Erythroblast (primary cell): ENCODE data around the gene STK11.

ENCODE experiments used
- DNase-seq, 2 experiments: peaks; one replicate each; lab custom pipeline; 2025; lab: John Stamatoyannopoulos, UW
- GATA1 ChIP-seq: IDR thresholded peaks from 2 replicates; pipeline ENCODE4 v1.6.1; 2011; ENCODE audit warnings: low read depth, mild to moderate bottlenecking, control low read depth, low read length, moderate library complexity
- POLR2A ChIP-seq: IDR thresholded peaks from 2 replicates; pipeline ENCODE4 v1.6.1; 2011; ENCODE audit warnings: mild to moderate bottlenecking, low read length

STK11 gene

GRCh38 chr19:1271528-1272422 is 66.2 kb downstream of the STK11 start:
- no peak for DNase-seq
- TF ChIP-seq POLR2A (no peak), GATA1 (no peak)

DNA sequence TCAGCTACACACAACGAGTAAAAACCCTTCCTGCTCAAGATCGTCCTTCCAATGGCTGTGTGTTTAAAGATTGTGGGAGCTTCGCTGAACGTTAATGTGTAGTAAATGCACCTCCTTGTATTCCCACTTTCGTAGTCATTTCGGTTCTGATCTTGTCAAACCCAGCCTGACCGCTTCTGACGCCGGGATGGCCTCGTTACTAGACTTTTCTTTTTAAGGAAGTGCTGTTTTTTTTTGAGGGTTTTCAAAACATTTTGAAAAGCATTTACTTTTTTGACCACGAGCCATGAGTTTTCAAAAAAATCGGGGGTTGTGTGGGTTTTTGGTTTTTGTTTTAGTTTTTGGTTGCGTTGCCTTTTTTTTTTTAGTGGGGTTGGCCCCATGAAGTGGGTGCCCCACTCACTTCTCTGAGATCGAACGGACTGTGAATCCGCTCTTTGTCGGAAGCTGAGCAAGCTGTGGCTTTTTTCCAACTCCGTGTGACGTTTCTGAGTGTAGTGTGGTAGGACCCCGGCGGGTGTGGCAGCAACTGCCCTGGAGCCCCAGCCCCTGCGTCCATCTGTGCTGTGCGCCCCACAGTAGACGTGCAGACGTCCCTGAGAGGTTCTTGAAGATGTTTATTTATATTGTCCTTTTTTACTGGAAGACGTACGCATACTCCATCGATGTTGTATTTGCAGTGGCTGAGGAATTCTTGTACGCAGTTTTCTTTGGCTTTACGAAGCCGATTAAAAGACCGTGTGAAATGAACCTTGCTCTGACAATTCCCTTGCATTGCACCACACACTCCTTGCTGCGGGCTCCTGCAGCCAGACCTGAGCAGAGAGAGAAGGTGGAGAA is 67.1 kb downstream of the STK11 start:
- no peak for TF ChIP-seq GATA1
- TF ChIP-seq POLR2A, result no peak

GRCh38 chr19:1273263-1274041 is 67.9 kb downstream of the STK11 start:
- DNase-seq, result no peak
- TF ChIP-seq GATA1, result no peak
- no peak for TF ChIP-seq POLR2A

More for the DNA sequence above, 67.1 kb downstream of the STK11 start:
- DNase-seq, result no peak

DNA sequence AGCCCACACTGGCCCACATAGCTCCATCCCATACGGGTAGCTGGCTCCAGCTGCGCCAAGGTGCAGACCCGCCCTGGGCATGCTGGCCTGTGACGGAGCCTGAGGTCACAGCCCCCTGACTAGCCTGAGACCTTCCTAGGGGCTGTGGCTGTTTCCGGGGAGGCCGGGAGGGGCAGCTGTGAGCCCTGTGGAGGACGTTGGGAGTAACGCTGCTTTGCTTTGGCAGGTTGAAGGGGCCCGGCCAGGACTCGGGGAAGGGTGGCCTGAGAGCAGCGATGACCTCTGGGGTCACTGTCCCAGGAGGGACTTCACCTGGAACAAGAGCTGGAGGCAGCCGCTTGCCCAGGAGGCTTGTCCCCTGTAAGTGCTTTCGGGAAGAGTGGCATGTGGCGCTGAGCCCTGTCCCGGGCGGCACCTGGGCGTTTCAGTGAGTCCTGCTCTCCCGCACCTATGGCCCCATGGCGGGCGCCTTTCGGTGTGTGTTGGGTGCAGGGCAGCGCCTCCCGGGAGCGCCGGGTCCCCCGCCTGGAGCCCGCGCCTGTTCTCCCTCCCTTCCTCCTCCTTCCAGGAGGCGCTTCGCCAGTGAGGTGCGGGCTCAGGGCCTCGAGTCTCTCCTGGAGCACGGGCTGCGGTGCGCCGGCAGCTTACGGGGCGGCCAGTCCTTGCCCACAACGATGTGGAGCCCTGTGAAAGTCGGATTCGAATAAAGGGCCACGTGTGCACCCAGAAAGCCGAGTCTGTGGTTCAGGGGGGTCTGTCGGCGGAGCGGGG is 68.7 kb downstream of the STK11 start:
- DNase-seq, result no peak
- TF ChIP-seq GATA1 (no peak), POLR2A (no peak)

DNA sequence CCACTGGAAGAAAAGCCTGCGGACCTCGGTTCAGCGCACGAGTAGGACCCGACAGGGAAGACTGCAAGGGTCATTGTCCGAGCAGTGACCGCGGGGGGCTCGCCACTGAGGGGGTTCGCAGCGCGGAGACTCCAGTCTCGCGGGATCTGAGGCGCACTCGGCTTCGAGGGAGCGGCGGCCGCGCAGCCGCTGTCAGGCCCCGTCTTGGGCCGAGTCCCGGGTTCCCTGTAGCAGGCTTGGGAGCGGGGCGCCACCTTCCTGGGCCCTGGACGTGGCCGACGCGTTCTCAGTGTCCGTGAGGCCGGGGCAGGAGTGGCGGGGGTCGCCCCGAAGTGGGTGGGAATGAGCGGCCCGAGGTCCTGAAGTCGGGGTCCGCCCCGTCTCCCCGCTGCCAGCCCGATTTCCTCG is 69.3 kb downstream of the STK11 start:
- TF ChIP-seq GATA1 (no peak), POLR2A (no peak)
- no peak for DNase-seq

DNA sequence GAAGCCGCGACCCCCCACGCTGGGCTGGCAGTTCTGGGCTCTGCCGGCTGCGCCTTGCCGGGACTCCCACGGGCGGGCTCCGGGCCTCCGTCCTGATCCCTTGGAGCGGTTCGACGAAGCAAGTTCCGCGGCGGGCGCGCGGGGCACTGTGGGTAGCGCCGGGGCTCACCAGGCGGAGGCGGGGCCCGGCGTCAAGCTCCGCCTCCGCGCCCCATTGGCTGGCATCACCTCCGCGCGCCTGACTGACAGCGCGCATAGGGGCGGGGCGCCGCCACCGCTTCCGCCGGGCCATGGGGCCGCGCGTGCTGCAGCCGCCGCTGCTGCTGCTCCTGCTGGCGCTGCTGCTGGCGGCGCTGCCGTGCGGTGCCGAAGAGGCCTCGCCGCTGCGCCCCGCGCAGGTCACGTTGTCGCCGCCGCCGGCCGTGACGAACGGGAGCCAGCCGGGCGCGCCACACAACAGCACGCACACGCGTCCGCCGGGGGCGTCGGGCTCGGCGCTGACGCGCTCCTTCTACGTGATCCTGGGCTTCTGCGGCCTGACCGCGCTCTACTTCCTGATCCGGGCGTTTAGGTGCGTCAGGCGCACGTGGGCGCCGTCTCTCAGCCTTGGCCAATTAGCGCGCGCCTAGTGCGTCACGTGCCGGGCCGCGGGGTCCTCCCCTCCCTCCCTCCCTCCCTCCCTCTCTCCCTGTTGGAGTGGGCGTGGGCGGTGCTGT is 69.8 kb downstream of the STK11 start, which contains the start of gene FAM174C:
Gene FAM174C (plus strand): TSS at position 271 of the 716 bp plus-strand sequence. CDS start 20 bp downstream, at position 291.
- TF ChIP-seq POLR2A (peak; percentile 93), GATA1 (no peak)

DNA sequence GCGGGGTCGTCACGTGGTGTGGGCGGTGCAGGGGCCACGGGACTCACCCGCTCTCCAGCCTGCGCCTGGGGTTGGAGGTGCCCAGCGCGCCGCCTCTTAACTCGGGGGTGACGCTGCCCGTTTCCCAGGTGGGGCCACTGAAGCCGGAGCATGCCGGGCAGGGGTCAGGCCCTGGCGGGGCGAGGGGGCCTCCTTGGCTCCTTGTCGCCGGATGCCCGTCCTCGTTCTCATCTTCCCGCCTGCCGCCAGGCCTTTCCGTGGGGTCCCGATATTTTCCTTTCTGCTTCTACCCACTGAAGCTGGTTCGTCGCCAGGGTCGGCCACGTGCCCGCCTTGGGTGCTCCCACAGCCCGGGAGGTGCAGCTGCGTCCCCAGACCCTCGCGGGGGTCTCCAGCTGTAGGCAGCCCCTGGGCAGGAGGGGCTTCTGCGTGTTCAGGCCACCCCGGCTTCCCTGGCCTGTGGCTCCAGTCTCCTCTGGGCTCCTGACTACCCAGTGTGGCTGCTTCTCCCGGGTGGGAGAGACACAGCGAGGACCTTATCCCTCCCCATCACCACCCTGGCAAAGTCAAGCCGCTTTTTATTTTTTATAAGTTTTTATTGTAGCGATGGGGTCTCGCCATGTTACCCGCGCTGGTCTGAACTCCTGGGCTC is 70.5 kb downstream of the STK11 start:
- TF ChIP-seq POLR2A (no peak), GATA1 (no peak)
- no peak for DNase-seq

More for the DNA sequence above, 69.8 kb downstream of the STK11 start, which contains the start of gene FAM174C:
- DNase-seq, result peak; percentile 98

DNA sequence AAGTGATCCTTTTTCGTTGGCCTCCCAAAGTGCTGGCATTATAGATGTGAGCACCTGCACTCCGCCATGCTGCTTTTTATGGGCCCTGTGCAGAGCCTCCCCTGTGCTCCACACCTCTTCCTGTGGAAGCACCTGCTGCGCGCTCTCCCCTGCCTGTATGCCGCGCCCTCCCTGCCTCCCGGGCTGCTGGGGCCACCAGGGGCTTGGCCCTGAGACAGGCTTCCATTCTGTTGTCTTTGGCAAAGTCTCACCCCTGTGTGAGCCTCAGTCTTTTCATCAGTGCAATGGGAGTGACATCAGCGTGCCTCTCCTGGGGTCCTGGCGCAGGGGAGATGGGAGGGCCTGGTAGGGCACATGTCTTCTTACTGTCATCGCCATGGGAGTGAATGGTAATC is 71.0 kb downstream of the STK11 start:
- no peak for TF ChIP-seq POLR2A
- no peak for TF ChIP-seq GATA1
- DNase-seq, result no peak

- TF ChIP-seq POLR2A, result no peak
- TF ChIP-seq GATA1, result no peak
- no peak for DNase-seq
Observed at GRCh38 chr19:1277061-1277460, 71.5 kb downstream of the STK11 start.
